GM12878 (cell line): ENCODE data around the gene FOXB1. TPM values are rescaled to one million over a fixed set of nuclear protein-coding genes. Genes with fewer than 3 reads are reported as not detected.
A peak's percentile ranks its signal among the peaks of the same experiment; 100 is the strongest.

ENCODE experiments used
- ATAC-seq: fragments of 200-7000 bp; cut with Tn5 transposase; 3 replicates; pipeline ENCODE4 v1.9.1; 2020; ENCODE audit warnings: mild to moderate bottlenecking, moderate library complexity
- BruUV-seq: library from RNA; stranded (reverse); fragments of 400-500 nt; replicated peaks from 2 replicates; lab custom pipeline; 2021; lab: Mats Ljungman, UMichigan
- CTCF ChIA-PET: fragments of 300-600 bp; sonication (Branson Sonifier 250); formaldehyde crosslinking; extraction: SDS; loops from one replicate; lab custom pipeline; 2021; ENCODE audit warnings: inconsistent platforms; lab: Yijun Ruan, JAX
- POLR2A ChIA-PET: fragments of 350-600 bp; formaldehyde crosslinking; extraction: SDS; loops from one replicate; lab custom pipeline; 2021; ENCODE audit warnings: inconsistent platforms; lab: Charles Lee
- RAD21 ChIA-PET: fragments of 300-600 bp; sonication (Branson Sonifier 250); formaldehyde crosslinking; loops from one replicate; lab custom pipeline; 2023; ENCODE audit warnings: antibody characterized with exemption; ENCODE audit not compliant: unreplicated experiment; lab: Charles Lee
- SMC1A ChIA-PET: fragments of 300-600 bp; sonication (Branson Sonifier 250); formaldehyde crosslinking; loops from one replicate; lab custom pipeline; 2023; ENCODE audit not compliant: unreplicated experiment, uncharacterized antibody; lab: Charles Lee
- DNase-seq: peaks from one replicate; pipeline ENCODE4 v3.0.0-alpha.2; 2011; ENCODE audit warnings: low read depth, low spot score
- FAIRE-seq: peaks from 3 replicates; lab custom pipeline; 2011; peaks lifted over from hg19 to GRCh38; lab: Jason Lieb, UNC
- H2AFZ ChIP-seq: 2 replicates; pipeline ENCODE4 v1.6.0; 2011; ENCODE audit warnings: low read depth, low read length, control low read depth; ENCODE audit not compliant: control insufficient read depth
- H3K27ac ChIP-seq: 2 replicates; pipeline ENCODE4 v1.5.1; 2011; ENCODE audit warnings: control low read depth; ENCODE audit not compliant: control insufficient read depth, insufficient read depth
- H3K27me3 ChIP-seq, 2 experiments: replicated peaks in 1 of 2; 2 replicates each; pipeline versions ENCODE4 v1.6.0 to v1.6.1; 2011; ENCODE audit warnings: low read length in 1 of 2; ENCODE audit not compliant: control insufficient read depth in 2 of 2, insufficient read depth in 2 of 2
- H3K36me3 ChIP-seq, 2 experiments: 2 replicates each; pipeline ENCODE4 v1.5.1; 2011; ENCODE audit warnings: low read length in 1 of 2; ENCODE audit not compliant: control insufficient read depth in 2 of 2, insufficient read depth in 2 of 2
- H3K4me1 ChIP-seq: 2 replicates; pipeline ENCODE4 v1.6.1; 2011; ENCODE audit warnings: mild to moderate bottlenecking, low read length, moderate library complexity, mixed read lengths; ENCODE audit not compliant: control insufficient read depth, insufficient read depth
- H3K4me2 ChIP-seq: 2 replicates; pipeline ENCODE4 v1.6.0; 2011; ENCODE audit warnings: control low read depth; ENCODE audit not compliant: control insufficient read depth, insufficient read depth
- H3K4me3 ChIP-seq: fragments of 200-600 bp; sonication (generic); 2 replicates; pipeline ENCODE4 v1.5.1; 2016
- H3K79me2 ChIP-seq: 2 replicates; pipeline ENCODE4 v1.6.0; 2011; ENCODE audit warnings: low read length; ENCODE audit not compliant: control insufficient read depth, insufficient read depth
- H3K9ac ChIP-seq: 2 replicates; pipeline ENCODE4 v1.8.0; 2011; ENCODE audit warnings: low read length, control low read depth, mixed read lengths; ENCODE audit not compliant: control insufficient read depth, insufficient read depth
- H3K9me3 ChIP-seq: replicated peaks from 3 replicates; pipeline ENCODE4 v1.5.1; 2011; ENCODE audit warnings: mild to moderate bottlenecking, low read length; ENCODE audit not compliant: control insufficient read depth, insufficient read depth
- H4K20me1 ChIP-seq: 2 replicates; pipeline ENCODE4 v1.6.0; 2011; ENCODE audit not compliant: control insufficient read depth, insufficient read depth
- LARP7 ChIP-seq: fragments of 450-650 bp; IDR thresholded peaks from 2 replicates; pipeline ENCODE4 v1.6.1; 2017; ENCODE audit warnings: mild to moderate bottlenecking
- NKRF ChIP-seq: fragments of 450-650 bp; conservative IDR thresholded peaks from 2 replicates; pipeline ENCODE4 v1.6.1; 2017; ENCODE audit warnings: mild to moderate bottlenecking, moderate library complexity
- WGBS: methylation state at CpG from one replicate; pipeline ENCODE4 v1.1.6; 2016; ENCODE audit warnings: low lambda C conversion rate; ENCODE audit not compliant: insufficient replicate concordance, insufficient coverage; ENCODE audit errors: missing lambda C conversion rate; 5-methylcytosine and 5-hydroxymethylcytosine counted together
- in situ Hi-C: fragments of 300-500 bp; cut with MboI; formaldehyde crosslinking; loops from 9 replicates; pipeline ENCODE4 v1.14.3; 2018; ENCODE audit warnings: mixed read lengths
- intact Hi-C: fragments of 100-400 bp; cut with micrococcal nuclease; formaldehyde crosslinking; loops from one replicate; pipeline ENCODE4 v1.14.2; 2022; ENCODE audit not compliant: unreplicated experiment
- polyA plus RNA-seq, 11 experiments: library from polyadenylated mRNA; depleted of rRNA in 4 of 11; unstranded in 6 of 11; stranded (reverse) in 5 of 11; fragments of >200 nt; fragmentation: Nextera tagmentation in 4 of 11; fragmentation: Illumina TruSeq in 1 of 11; extraction: Ambion mirVana in 4 of 11; extraction: Trizol in 1 of 11; gene quantifications; 1 replicate in 1 of 11; 2 replicates in 10 of 11; pipeline versions ENCODE4 v1.2.1 to v1.2.3, GENCODE V29; 2011 to 2016; ENCODE audit warnings: inconsistent platforms in 2 of 11, missing spikeins in 2 of 11, low read depth in 1 of 11
- total RNA-seq, 4 experiments: library from RNA; depleted of rRNA in 3 of 4; stranded (reverse); fragments of >200 nt in 3 of 4; fragmentation: Illumina TruSeq in 1 of 4; extraction: Trizol in 1 of 4; gene quantifications; 2 replicates each; pipeline versions ENCODE4 v1.2.1 to v1.2.3, GENCODE V29; 2013 to 2021
- TF ChIP-seq, protein P1 (sequence below): IDR thresholded peaks from 2 replicates; pipeline ENCODE4 v1.6.1; 2012; ENCODE audit warnings: improper control_type of control experiment, low read depth, low read length; ENCODE audit not compliant: insufficient replicate concordance

Gene FOXB1
- total and polyA plus RNA-seq, 10 of the 15 experiments (the other 5 are each of a cell fraction or from before 2014, with no cell fraction given) = not detected

DNA sequence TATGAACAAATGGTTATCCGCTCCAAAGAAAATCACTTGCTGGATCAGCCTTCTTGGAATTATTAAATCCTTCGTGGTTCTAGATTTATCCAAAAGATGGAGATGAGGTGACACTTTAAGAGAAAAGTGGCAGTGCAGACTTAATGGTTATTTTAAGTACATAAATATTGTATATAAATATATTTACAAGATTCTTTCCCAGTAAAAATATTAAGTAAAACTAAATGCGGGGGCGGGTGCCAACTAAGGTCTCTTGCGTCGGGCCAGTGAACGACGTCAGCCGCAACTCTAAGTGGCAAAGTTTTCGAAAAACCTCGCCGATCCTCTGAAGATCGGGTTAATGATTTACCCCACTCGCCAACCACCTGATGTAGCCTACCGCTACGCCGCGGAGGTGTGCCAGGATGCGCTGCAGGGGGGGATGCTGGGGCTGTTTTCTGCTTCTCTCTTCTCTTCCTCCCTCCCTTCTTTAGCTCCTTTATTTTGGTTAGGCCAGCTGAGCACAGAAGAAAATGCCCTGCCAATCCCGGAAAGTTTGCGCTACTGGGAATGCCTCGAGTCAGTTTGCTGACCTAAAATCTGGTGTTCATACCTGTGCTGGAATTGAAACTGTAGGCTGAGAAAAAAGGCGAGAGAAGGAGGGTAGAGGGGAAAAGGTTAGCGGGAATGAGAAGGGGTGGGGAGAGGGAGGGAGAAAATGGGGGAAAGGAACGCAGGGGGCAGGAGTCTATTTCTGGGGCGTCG, 7.6 kb upstream of the FOXB1 start:
- Histone ChIP-seq H3K4me2 (peak overlapping the region; percentile 79), H3K36me3 (no peaks in the 10 kb centered on the region), H3K4me1 (no peaks in the 10 kb centered on the region), H3K27me3 (peaks cover 14 to 52% of the 10 kb centered on the region in 2 experiments), H3K79me2 (no peaks in the 10 kb centered on the region), H3K4me3 (0 out of 2 replicates have a peak overlapping the region, but pooled peaks have one; percentile 41), H3K9me3 (no peaks in the 10 kb centered on the region; the same call in 2 of the 3 replicates), H3K27ac (no peak overlapping the region), H4K20me1 (no peaks in the 10 kb centered on the region), H2AFZ (no peak overlapping the region; the same call in 1 of the 2 replicates), H3K9ac (no peak overlapping the region)
- DNase-seq (no peak), FAIRE-seq (no peak), ATAC-seq (no peak; the same call in 2 of the 3 replicates)
- SMC1A ChIA-PET = no interaction called here
- POLR2A ChIA-PET = no interaction called here
- WGBS = 18% methylated on average over 23 of the region's 27 CpGs
- BruUV-seq = no TSS peak
- TF ChIP-seq, protein P1, sequence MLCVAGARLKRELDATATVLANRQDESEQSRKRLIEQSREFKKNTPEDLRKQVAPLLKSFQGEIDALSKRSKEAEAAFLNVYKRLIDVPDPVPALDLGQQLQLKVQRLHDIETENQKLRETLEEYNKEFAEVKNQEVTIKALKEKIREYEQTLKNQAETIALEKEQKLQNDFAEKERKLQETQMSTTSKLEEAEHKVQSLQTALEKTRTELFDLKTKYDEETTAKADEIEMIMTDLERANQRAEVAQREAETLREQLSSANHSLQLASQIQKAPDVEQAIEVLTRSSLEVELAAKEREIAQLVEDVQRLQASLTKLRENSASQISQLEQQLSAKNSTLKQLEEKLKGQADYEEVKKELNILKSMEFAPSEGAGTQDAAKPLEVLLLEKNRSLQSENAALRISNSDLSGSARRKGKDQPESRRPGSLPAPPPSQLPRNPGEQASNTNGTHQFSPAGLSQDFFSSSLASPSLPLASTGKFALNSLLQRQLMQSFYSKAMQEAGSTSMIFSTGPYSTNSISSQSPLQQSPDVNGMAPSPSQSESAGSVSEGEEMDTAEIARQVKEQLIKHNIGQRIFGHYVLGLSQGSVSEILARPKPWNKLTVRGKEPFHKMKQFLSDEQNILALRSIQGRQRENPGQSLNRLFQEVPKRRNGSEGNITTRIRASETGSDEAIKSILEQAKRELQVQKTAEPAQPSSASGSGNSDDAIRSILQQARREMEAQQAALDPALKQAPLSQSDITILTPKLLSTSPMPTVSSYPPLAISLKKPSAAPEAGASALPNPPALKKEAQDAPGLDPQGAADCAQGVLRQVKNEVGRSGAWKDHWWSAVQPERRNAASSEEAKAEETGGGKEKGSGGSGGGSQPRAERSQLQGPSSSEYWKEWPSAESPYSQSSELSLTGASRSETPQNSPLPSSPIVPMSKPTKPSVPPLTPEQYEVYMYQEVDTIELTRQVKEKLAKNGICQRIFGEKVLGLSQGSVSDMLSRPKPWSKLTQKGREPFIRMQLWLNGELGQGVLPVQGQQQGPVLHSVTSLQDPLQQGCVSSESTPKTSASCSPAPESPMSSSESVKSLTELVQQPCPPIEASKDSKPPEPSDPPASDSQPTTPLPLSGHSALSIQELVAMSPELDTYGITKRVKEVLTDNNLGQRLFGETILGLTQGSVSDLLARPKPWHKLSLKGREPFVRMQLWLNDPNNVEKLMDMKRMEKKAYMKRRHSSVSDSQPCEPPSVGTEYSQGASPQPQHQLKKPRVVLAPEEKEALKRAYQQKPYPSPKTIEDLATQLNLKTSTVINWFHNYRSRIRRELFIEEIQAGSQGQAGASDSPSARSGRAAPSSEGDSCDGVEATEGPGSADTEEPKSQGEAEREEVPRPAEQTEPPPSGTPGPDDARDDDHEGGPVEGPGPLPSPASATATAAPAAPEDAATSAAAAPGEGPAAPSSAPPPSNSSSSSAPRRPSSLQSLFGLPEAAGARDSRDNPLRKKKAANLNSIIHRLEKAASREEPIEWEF = no peak
- TF ChIP-seq LARP7 (no peak), NKRF (no peak)
- in situ Hi-C loops (no loop called here), intact Hi-C loops (no loop called here)
- RAD21 ChIA-PET = interaction anchor here (1.0 kb wide), 1 partner anchor 184 kb away, joined by 4 read pairs; no protein-coding TSS in a partner anchor
- CTCF ChIA-PET = interaction anchor here (1.1 kb wide), 1 partner anchor 12 kb away, joined by 3 read pairs; no protein-coding TSS in a partner anchor
